ENCODE measurements around the gene SPATC1L.

Gene SPATC1L

DNA sequence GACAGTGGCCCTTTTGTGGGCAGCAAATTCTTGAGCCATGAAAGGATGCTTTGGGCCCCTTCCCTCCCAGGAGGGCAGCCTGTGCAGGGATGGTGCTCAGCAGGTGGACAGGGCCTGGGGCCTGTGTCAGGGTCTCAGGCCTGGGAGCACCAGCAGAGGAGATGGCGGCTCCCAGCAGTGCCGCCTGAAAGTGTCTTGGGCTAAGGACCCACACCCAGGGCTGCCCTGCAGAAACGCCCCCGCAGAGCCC is 52.7 kb downstream of the SPATC1L start:
- TF ChIP-seq CTCF (IDR thresholded peaks at IDR 0.05; ENCODE audit: low read depth, low read length, missing control alignments), result no peak

GRCh38 chr21:46130831-46131587 is 53.2 kb downstream of the SPATC1L start:
- TF ChIP-seq CTCF (IDR thresholded peaks at IDR 0.05; ENCODE audit: low read depth, low read length, missing control alignments), result no peak
- H3K4me3 ChIP-seq (replicated peaks; ENCODE audit: low read depth, low read length), result no peak overlapping the region
- no peak for DNase-seq (ENCODE audit: extremely low read depth, low read depth)

More for the DNA sequence above, 52.7 kb downstream of the SPATC1L start:
- DNase-seq (ENCODE audit: extremely low read depth, low read depth), result no peak
- H3K4me3 ChIP-seq (replicated peaks; ENCODE audit: low read depth, low read length), result no peak overlapping the region

DNA sequence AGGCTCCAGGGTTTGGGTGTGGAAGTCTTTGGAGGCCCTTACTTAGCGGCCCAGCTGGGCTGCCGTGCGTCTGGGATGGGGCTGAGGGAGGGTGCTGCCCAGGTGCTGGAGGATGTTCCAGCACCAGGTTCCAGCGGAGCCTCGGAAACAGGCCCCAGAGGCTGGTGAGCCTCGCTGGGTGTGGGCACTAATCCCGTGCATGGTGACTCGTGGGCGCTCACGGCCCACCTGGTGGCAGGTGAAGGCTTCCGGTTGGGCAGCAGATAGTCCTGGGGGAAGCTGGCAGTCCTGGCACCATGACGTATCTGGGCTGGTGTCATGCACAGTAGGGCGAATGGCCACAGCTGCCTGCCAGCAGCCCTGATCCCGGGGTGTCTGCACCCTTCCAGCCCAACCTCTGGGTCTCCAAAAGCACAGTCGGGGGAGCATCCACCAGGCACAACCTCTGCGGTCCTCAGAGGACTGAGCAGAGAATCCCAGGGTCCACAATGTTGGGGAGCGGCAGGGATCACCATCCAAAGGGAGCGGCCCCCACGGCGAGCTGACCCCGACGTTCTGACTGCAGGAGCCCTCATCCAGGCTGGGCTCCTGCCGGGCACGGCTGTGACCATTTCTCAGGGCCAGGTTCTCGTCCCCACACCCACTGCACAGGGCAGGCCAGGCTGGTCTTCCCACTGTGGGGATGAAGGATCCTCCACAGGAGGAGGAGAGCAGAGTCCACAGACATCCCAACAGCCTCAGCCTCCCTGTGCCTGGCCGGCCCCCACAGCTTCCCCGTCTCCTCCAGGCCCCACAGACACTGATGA is 54.2 kb downstream of the SPATC1L start:
- no peak overlapping the region for H3K4me3 ChIP-seq (replicated peaks; ENCODE audit: low read depth, low read length)
- no peak for TF ChIP-seq CTCF (IDR thresholded peaks at IDR 0.05; ENCODE audit: low read depth, low read length, missing control alignments)
- DNase-seq (ENCODE audit: extremely low read depth, low read depth), result no peak

GRCh38 chr21:46128933-46129571 is 55.2 kb downstream of the SPATC1L start:
- no peak for TF ChIP-seq CTCF (IDR thresholded peaks at IDR 0.05; ENCODE audit: low read depth, low read length, missing control alignments)
- DNase-seq (ENCODE audit: extremely low read depth, low read depth), result no peak
- H3K4me3 ChIP-seq (replicated peaks; ENCODE audit: low read depth, low read length), result no peak overlapping the region

- no peak for DNase-seq (ENCODE audit: extremely low read depth, low read depth)
- TF ChIP-seq CTCF (IDR thresholded peaks at IDR 0.05; ENCODE audit: low read depth, low read length, missing control alignments), result no peak
- no peak overlapping the region for H3K4me3 ChIP-seq (replicated peaks; ENCODE audit: low read depth, low read length)
These were observed 55.9 kb downstream of the SPATC1L start for GRCh38 chr21:46128106-46128932.

All from HFF-Myc (cell line).